Smooth muscle cell (in vitro differentiated cells): ENCODE measurements around the gene PPIAL4G. TPM values are rescaled to one million over a fixed set of nuclear protein-coding genes. Genes with fewer than 3 reads are reported as not detected.
"Not testable (repeated sequence)": the region's sequence is repeated elsewhere in the genome, so short reads cannot be mapped to it uniquely, and the experiment has no call there.

ENCODE experiments used
- DNase-seq: peaks from one replicate; lab custom pipeline; 2025; ENCODE audit not compliant: unreplicated experiment; lab: John Stamatoyannopoulos, UW
- H2AFZ ChIP-seq: fragments of 200-600 bp; sonication (generic); 2 replicates; pipeline ENCODE4 v1.6.0; 2016; ENCODE audit warnings: antibody characterized with exemption, low read depth, mild to moderate bottlenecking
- H3F3A ChIP-seq: fragments of 200-600 bp; sonication (generic); 2 replicates; pipeline ENCODE4 v1.6.0; 2017; ENCODE audit warnings: antibody characterized with exemption, low read depth
- H3K27ac ChIP-seq: fragments of 200-600 bp; sonication (generic); 2 replicates; pipeline ENCODE4 v1.5.1; 2016; ENCODE audit warnings: low read depth, mild to moderate bottlenecking
- H3K27me3 ChIP-seq: fragments of 200-600 bp; sonication (generic); 2 replicates; pipeline ENCODE4 v1.6.1; 2016; ENCODE audit warnings: low read depth, mild to moderate bottlenecking
- H3K36me3 ChIP-seq: fragments of 200-600 bp; sonication (generic); 2 replicates; pipeline ENCODE4 v1.5.1; 2016; ENCODE audit warnings: low read depth
- H3K4me1 ChIP-seq: fragments of 200-600 bp; sonication (generic); 2 replicates; pipeline ENCODE4 v1.5.1; 2016; ENCODE audit warnings: low read depth
- H3K4me2 ChIP-seq: fragments of 200-600 bp; sonication (generic); 2 replicates; pipeline ENCODE4 v1.6.0; 2016; ENCODE audit warnings: mild to moderate bottlenecking
- H3K4me3 ChIP-seq: fragments of 200-600 bp; sonication (generic); 2 replicates; pipeline ENCODE4 v1.5.1; 2016; ENCODE audit warnings: mild to moderate bottlenecking
- H3K79me2 ChIP-seq: fragments of 200-600 bp; sonication (generic); 2 replicates; pipeline ENCODE4 v1.6.0; 2016; ENCODE audit warnings: low read depth, mild to moderate bottlenecking
- H3K9ac ChIP-seq: fragments of 200-600 bp; sonication (generic); 2 replicates; pipeline ENCODE4 v1.6.0; 2016; ENCODE audit warnings: low read depth
- H3K9me3 ChIP-seq: fragments of 200-600 bp; sonication (generic); replicated peaks from 2 replicates; pipeline ENCODE4 v1.5.1; 2016; ENCODE audit warnings: low read depth
- H4K20me1 ChIP-seq: fragments of 200-600 bp; sonication (generic); 2 replicates; pipeline ENCODE4 v1.6.0; 2016; ENCODE audit warnings: low read depth
- WGBS: methylation state at CpG from one replicate; pipeline ENCODE4 v1.1.7; 2016; ENCODE audit warnings: low lambda C conversion rate; 5-methylcytosine and 5-hydroxymethylcytosine counted together
- polyA plus RNA-seq: library from polyadenylated mRNA; unstranded; fragments of >200 nt; fragmentation: Nextera tagmentation; extraction: Ambion mirVana; gene quantifications from 2 replicates; pipeline ENCODE4 v1.2.1, GENCODE V29; 2016
- total RNA-seq: library from RNA; depleted of rRNA; stranded (reverse); fragments of >200 nt; gene quantifications from 2 replicates; pipeline ENCODE4 v1.2.3, GENCODE V29; 2014
- TF ChIP-seq, protein P1 (sequence below): fragments of 200-600 bp; sonication (generic); IDR thresholded peaks from 2 replicates; pipeline ENCODE4 v1.5.1; 2017; ENCODE audit warnings: borderline replicate concordance, mild to moderate bottlenecking, antibody characterized with exemption; ENCODE audit not compliant: insufficient read depth, poor library complexity, severe bottlenecking

Gene PPIAL4G
- total RNA-seq = not detected in 2 replicates
- 0.12 TPM in 1 of 2 replicates, not detected in the other for polyA plus RNA-seq

DNA sequence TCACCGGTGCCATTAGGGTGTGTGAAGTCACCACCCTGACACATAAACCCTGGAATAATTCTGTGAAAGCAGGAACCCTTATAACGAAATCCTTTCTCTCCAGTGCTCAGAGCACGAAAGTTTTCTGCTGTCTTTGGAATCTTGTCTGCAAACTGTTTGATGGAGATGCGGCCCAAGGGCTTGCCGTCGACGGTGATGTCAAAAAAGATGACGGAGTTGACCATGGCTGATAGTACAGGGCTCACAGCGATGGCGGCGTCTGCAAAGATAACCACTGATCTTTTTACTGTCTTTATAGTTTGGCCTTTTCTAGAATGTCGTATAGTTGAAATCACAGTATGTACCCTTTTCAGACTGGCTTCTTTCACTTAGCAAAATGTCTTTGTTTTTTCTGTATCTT is at the start of gene PPIAL4G:
TSS of gene PPIAL4G (minus strand) at position 274 of the 400 bp plus-strand sequence. CDS start at position 224, 50 bp downstream.
- not testable (repeated sequence) for H3K79me2 ChIP-seq, H3K4me1 ChIP-seq, H3K4me2 ChIP-seq, H3K9ac ChIP-seq, H3K27me3 ChIP-seq, H4K20me1 ChIP-seq, H3K27ac ChIP-seq, H3K9me3 ChIP-seq, H2AFZ ChIP-seq, DNase-seq, H3K4me3 ChIP-seq, H3K36me3 ChIP-seq, H3F3A ChIP-seq
- 93% methylated on average over 12 of the region's 12 CpGs for WGBS

DNA sequence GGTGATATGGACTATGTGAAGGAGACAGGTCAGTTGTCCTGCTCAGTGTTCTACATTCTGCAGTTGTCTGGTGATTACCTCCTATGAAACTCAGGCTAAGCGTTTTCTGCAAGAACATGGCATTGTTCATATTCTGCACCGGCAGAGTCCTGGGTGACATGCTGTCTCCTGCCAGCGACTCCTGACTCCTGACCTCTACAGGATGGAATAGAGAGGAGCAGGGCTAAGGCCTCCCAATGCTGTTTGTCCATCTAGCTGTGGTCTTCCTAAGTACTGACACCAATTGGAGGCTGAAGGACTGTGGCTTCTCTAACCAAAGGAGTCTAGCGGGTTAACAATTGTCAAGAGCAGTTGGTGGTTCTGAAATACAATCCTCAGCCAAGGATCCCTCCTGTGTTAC is 49.1 kb upstream of the PPIAL4G start:
- not testable (repeated sequence) for H3K36me3 ChIP-seq, H3K9ac ChIP-seq, H3K27ac ChIP-seq, H2AFZ ChIP-seq, H3F3A ChIP-seq, H3K4me3 ChIP-seq, H4K20me1 ChIP-seq, H3K9me3 ChIP-seq, H3K79me2 ChIP-seq, H3K4me2 ChIP-seq, H3K4me1 ChIP-seq, H3K27me3 ChIP-seq, DNase-seq
- WGBS = 81% methylated on average over 4 of the region's 4 CpGs

DNA sequence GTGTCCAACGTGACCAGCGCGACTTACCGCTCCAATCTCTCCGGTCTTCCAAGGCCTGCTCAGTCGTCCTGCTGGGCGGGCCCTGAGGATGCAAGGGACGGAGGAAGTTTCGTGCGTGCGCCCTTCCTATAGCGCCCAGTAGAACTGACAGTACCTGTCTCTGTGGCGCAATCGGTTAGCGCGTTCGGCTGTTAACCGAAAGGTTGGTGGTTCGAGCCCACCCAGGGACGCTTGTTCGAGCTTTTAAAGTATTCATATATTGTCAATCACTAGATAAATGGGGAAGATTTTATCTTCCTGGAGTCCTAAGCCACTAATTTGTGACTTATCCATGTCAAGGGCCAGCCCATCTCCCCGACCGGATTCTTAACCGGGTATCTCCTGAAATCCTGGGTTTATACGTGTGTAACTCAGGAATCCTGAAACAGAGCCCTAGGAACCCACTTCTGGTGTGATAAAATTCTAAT is 46.0 kb upstream of the PPIAL4G start:
- H2AFZ ChIP-seq, H3K79me2 ChIP-seq, H3F3A ChIP-seq, H3K27me3 ChIP-seq, H3K9ac ChIP-seq, H3K27ac ChIP-seq, H3K9me3 ChIP-seq, H3K4me1 ChIP-seq, H4K20me1 ChIP-seq, H3K36me3 ChIP-seq, DNase-seq: not testable (repeated sequence)
- Histone ChIP-seq H3K4me3 (peak overlapping the region; percentile 39), H3K4me2 (peak overlapping the region; percentile 67)
- 1% methylated on average over 23 of the region's 25 CpGs for WGBS

DNA sequence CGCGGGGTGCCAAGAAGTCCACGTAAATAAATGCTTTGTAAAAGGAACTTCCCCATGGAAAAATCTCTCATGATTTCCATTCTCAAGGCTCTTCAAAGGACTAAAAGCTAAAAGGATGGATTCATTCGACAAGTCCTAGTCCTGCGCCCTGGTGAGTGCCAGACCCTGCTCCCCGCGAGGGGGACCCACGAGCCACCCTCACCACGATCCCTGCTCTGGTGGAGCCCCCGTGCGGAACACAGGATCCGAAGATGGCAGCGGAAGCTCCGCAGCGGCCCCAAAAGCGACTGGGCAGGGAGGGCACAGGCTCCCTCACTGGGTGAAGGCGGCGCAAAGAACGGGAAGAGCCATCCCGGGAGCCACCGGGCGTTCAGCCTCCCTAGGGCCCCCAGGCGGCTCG is 45.5 kb upstream of the PPIAL4G start:
- not testable (repeated sequence) for H4K20me1 ChIP-seq, H3K27ac ChIP-seq, H3K4me1 ChIP-seq, DNase-seq, H3K27me3 ChIP-seq, H3K9me3 ChIP-seq, H3K9ac ChIP-seq, H3K79me2 ChIP-seq, H2AFZ ChIP-seq, H3K4me2 ChIP-seq, H3F3A ChIP-seq, H3K36me3 ChIP-seq
- peak overlapping the region; percentile 39 for H3K4me3 ChIP-seq
- WGBS = 0% methylated on average over 3 of the region's 24 CpGs
- TF ChIP-seq, protein P1, sequence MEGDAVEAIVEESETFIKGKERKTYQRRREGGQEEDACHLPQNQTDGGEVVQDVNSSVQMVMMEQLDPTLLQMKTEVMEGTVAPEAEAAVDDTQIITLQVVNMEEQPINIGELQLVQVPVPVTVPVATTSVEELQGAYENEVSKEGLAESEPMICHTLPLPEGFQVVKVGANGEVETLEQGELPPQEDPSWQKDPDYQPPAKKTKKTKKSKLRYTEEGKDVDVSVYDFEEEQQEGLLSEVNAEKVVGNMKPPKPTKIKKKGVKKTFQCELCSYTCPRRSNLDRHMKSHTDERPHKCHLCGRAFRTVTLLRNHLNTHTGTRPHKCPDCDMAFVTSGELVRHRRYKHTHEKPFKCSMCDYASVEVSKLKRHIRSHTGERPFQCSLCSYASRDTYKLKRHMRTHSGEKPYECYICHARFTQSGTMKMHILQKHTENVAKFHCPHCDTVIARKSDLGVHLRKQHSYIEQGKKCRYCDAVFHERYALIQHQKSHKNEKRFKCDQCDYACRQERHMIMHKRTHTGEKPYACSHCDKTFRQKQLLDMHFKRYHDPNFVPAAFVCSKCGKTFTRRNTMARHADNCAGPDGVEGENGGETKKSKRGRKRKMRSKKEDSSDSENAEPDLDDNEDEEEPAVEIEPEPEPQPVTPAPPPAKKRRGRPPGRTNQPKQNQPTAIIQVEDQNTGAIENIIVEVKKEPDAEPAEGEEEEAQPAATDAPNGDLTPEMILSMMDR = peak; percentile 13

DNA sequence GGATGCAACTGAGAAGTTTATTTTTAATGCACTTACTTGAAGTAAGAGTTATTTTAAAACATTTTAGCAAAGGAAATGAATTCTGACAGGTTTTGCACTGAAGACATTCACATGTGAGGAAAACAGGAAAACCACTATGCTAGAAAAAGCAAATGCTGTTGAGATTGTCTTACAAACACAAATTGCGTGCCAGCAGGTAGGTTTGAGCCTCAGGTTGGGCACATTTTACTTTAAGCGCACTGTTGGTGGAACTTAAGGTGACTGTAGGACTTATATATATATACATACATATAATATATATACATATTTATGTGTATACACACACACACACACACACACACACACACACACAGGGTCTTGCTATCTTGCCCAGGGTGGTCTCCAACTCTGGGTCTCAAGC is 43.5 kb upstream of the PPIAL4G start:
- H3K27me3 ChIP-seq, H3K27ac ChIP-seq, H3K4me3 ChIP-seq, H3K9ac ChIP-seq, H2AFZ ChIP-seq, H3K79me2 ChIP-seq, H4K20me1 ChIP-seq, H3K36me3 ChIP-seq, H3K4me1 ChIP-seq, H3F3A ChIP-seq, H3K4me2 ChIP-seq, DNase-seq, H3K9me3 ChIP-seq: not testable (repeated sequence)
- WGBS = 97% methylated on average over 2 of the region's 2 CpGs

DNA sequence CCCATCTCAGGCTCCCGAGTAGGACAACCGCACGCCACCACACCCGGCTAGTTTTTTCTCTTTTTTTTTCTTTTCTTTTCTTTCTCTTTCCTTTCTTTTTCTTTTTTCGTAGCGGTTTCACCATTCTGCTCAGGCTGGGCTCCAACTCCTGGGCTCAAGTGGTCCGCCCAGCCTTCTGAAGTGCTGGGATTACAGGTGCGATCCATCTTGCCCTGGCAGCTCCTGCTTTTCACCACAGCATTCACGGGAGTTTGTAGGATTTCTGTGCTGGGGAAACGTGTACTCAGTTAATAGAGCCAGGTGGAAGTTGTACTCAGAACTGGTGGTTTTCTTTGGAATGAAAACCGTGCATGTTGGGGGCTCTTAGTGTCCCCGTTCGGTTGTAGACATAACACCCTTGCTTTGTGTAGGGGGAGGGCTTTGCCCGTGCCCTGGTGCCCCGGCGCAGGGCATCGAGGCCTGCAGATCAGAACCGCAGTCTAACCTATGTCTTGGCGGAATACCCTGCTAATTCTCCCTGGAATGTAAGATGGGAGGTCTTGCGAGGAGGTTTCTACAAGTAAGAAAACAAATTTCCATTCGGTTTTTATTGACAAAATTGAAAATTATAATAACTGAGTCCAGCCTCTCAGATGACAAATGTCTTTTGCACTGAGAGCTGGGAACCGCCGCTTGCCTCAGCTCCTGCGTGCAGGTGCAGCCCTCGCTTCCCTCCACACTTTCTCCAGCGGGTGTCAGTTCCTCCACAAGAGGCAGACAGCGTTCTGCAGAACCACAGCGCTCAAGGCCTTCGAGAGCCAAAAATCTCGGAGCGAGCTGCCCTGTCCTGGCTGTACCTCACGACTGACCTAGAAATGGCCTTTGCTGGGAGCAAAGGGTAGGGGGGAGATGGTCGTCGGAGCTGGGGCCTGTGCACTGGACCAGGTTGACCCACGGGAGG is 40.4 kb upstream of the PPIAL4G start:
- not testable (repeated sequence) for H3K4me1 ChIP-seq, H3K9me3 ChIP-seq, H3F3A ChIP-seq, H3K27ac ChIP-seq, H3K79me2 ChIP-seq, H3K27me3 ChIP-seq, DNase-seq, H3K9ac ChIP-seq, H2AFZ ChIP-seq, H3K36me3 ChIP-seq, H3K4me2 ChIP-seq, H4K20me1 ChIP-seq
- peak overlapping the region; percentile 21 for H3K4me3 ChIP-seq
- WGBS = 43% methylated on average over 21 of the region's 35 CpGs

DNA sequence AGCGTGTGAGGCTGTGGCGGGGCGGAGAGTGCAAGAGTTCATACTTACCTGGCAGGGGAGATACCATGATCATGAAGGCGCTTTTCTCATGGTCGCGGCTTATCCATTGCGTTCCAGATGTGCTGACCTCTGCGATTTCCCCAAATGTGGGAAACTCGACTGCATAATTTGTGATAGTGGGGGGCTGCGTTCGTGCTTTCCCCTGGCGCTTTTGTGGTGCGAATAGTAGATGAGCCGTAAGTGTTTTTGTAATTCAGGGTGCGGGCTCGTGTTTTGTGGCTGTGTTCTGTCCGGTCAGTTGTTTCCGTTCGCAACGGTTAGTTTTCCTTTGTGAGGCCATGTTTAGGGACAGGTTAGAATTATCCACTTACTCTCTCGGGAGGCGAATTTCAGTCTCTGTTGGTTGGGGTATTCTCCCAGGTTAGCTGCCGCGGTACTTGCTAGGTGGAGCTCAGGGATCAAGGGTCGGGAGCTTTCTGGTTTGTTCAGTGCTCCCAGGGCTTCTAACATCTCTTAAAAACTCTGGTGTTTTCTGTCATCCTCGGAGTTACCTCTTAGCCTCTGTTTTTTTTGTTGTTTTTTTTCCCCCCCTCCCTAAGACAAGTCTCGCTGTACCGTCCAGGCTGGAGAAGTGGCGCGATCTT is 39.6 kb upstream of the PPIAL4G start:
- H2AFZ ChIP-seq = not testable (repeated sequence)
- peak overlapping the region; percentile 21 for H3K4me3 ChIP-seq

More for the DNA sequence above, 39.6 kb upstream of the PPIAL4G start:
- H3K4me1 ChIP-seq, H3K9ac ChIP-seq, H3K4me2 ChIP-seq, H3K79me2 ChIP-seq, H3K27me3 ChIP-seq, H4K20me1 ChIP-seq, H3K9me3 ChIP-seq, H3F3A ChIP-seq, H3K36me3 ChIP-seq: not testable (repeated sequence)
- DNase-seq = peak; percentile 38
- H3K27ac ChIP-seq = peak overlapping the region; percentile 59
- WGBS = under 1% methylated on average over 28 of the region's 30 CpGs
